Osteoblast (primary cell): ENCODE measurements around the gene UQCRHL. TPM values are rescaled to one million over a fixed set of nuclear protein-coding genes. Genes with fewer than 3 reads are reported as not detected.
"Not testable (repeated sequence)": the region's sequence is repeated elsewhere in the genome, so short reads cannot be mapped to it uniquely, and the experiment has no call there.

Experiments
- DNase-seq: peaks from one replicate; pipeline ENCODE4 v3.0.0; 2011; ENCODE audit warnings: low spot score, mixed read lengths; ENCODE audit not compliant: insufficient read length; ENCODE audit errors: missing footprints
- H2AFZ ChIP-seq: 2 replicates; pipeline ENCODE4 v1.6.0; 2011; ENCODE audit warnings: mild to moderate bottlenecking, low read length
- H3K27ac ChIP-seq: 2 replicates; pipeline ENCODE4 v1.5.1; 2011; ENCODE audit warnings: mild to moderate bottlenecking, low read depth, low read length, moderate library complexity
- H3K27me3 ChIP-seq: 2 replicates; pipeline ENCODE4 v1.6.0; 2012; ENCODE audit warnings: mild to moderate bottlenecking, control low read depth, inconsistent platforms, low read length, moderate library complexity; ENCODE audit not compliant: insufficient read depth
- H3K36me3 ChIP-seq: 2 replicates; pipeline ENCODE4 v1.5.1; 2011; ENCODE audit warnings: mild to moderate bottlenecking, low read length, control low read depth, moderate library complexity; ENCODE audit not compliant: insufficient read depth
- H3K4me1 ChIP-seq: 2 replicates; pipeline ENCODE4 v1.5.1; 2011; ENCODE audit warnings: mild to moderate bottlenecking, low read length, control low read depth, moderate library complexity; ENCODE audit not compliant: insufficient read depth
- H3K4me2 ChIP-seq: 2 replicates; pipeline ENCODE4 v1.6.0; 2011; ENCODE audit warnings: mild to moderate bottlenecking, low read length; ENCODE audit not compliant: insufficient read depth
- H3K4me3 ChIP-seq: fragments of 200-600 bp; sonication (generic); 3 replicates; pipeline ENCODE4 v1.5.1; 2012; ENCODE audit warnings: mild to moderate bottlenecking, low read length, inconsistent platforms; ENCODE audit not compliant: insufficient read depth
- H3K79me2 ChIP-seq: 2 replicates; pipeline ENCODE4 v1.6.0; 2012; ENCODE audit warnings: mild to moderate bottlenecking, low read length, control low read depth, inconsistent platforms; ENCODE audit not compliant: insufficient read depth
- H3K9me3 ChIP-seq: 2 replicates; pipeline ENCODE4 v1.5.1; 2011; ENCODE audit warnings: low read depth, low read length, control low read depth
- H4K20me1 ChIP-seq: 2 replicates; pipeline ENCODE4 v1.6.0; 2012; ENCODE audit warnings: mild to moderate bottlenecking, low read length, control low read depth; ENCODE audit not compliant: insufficient read depth
- total RNA-seq: library from RNA; depleted of rRNA; stranded (reverse); fragments of >200 nt; gene quantifications from 2 replicates; pipeline ENCODE4 v1.2.3, GENCODE V29; 2012
- TF ChIP-seq, protein P1 (sequence below): IDR thresholded peaks from 2 replicates; pipeline ENCODE4 v1.5.1; 2011; ENCODE audit warnings: mild to moderate bottlenecking, low read depth, low read length, moderate library complexity; ENCODE audit errors: extremely low read depth

UQCRHL gene
- total RNA-seq, 1 donor, result 1.1 TPM

DNA sequence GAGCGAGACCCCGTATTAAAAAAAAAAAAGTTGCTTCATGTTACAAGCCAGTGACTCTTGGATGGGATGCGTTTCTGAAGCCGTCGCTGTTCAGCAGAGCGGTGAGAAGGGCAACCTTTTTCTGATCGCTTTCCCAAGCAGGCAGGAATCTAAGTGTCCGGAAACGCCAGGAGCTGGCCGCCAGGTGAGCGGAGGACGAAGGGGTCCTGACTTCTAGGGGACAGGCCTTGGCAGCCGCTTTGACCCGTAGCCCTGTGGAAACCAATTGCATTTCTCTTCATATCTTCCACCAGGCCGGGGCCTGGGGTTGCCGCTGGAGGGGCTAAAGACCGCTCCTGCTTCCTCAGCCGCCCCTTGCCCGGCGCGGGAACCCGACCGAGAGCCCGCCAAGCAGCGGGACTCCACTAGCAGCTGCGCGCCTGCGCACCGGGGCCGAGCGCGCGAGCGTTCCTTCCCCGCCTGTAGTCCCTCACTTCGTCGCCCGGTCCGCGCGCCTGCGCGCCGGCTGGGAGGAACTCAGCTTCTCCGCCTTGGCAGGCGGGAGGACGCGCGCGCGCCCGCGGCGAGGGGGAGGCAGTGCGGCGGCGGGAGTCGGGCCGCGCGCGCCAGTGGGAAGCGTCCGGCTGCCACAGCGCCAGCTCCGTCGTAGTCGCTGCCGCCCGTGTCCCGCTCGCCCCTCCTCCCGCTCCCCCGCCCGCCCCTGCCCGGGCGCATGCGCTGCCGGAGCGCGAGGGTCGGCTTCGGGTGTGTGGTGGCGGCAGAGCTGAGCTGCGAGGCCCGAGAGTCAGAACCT, 39.8 kb upstream of the UQCRHL start, which contains the start of gene SPEN:
TSS of gene SPEN (plus strand) at position 608 of the 793 bp plus-strand sequence. CDS start 361 bp downstream, outside the sequence.
- Histone ChIP-seq H3K4me3 (peak within 1 kb of the TSS; percentile 76), H3K4me1 (peaks cover 27% of the 10 kb centered on the region), H3K9me3 (no peaks in the 10 kb centered on the region), H3K36me3 (no peaks in the 10 kb centered on the region), H3K27ac (peak within 1 kb of the TSS; percentile 94), H4K20me1 (peaks cover 8% of the 10 kb centered on the region), H2AFZ (peak within 1 kb of the TSS; percentile 88), H3K27me3 (no peaks in the 10 kb centered on the region), H3K79me2 (peaks cover 52% of the 10 kb centered on the region), H3K4me2 (peak within 1 kb of the TSS; percentile 100)
- DNase-seq, result peak; percentile 98
- TF ChIP-seq, protein P1, sequence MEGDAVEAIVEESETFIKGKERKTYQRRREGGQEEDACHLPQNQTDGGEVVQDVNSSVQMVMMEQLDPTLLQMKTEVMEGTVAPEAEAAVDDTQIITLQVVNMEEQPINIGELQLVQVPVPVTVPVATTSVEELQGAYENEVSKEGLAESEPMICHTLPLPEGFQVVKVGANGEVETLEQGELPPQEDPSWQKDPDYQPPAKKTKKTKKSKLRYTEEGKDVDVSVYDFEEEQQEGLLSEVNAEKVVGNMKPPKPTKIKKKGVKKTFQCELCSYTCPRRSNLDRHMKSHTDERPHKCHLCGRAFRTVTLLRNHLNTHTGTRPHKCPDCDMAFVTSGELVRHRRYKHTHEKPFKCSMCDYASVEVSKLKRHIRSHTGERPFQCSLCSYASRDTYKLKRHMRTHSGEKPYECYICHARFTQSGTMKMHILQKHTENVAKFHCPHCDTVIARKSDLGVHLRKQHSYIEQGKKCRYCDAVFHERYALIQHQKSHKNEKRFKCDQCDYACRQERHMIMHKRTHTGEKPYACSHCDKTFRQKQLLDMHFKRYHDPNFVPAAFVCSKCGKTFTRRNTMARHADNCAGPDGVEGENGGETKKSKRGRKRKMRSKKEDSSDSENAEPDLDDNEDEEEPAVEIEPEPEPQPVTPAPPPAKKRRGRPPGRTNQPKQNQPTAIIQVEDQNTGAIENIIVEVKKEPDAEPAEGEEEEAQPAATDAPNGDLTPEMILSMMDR, result peak; percentile 5

GRCh38 chr1:15846056-15846455, 38.6 kb upstream of the UQCRHL start:
- H3K36me3 ChIP-seq, H3K4me3 ChIP-seq: not testable (repeated sequence)
- peaks cover 41% of the 10 kb centered on the region for H3K79me2 ChIP-seq

DNA sequence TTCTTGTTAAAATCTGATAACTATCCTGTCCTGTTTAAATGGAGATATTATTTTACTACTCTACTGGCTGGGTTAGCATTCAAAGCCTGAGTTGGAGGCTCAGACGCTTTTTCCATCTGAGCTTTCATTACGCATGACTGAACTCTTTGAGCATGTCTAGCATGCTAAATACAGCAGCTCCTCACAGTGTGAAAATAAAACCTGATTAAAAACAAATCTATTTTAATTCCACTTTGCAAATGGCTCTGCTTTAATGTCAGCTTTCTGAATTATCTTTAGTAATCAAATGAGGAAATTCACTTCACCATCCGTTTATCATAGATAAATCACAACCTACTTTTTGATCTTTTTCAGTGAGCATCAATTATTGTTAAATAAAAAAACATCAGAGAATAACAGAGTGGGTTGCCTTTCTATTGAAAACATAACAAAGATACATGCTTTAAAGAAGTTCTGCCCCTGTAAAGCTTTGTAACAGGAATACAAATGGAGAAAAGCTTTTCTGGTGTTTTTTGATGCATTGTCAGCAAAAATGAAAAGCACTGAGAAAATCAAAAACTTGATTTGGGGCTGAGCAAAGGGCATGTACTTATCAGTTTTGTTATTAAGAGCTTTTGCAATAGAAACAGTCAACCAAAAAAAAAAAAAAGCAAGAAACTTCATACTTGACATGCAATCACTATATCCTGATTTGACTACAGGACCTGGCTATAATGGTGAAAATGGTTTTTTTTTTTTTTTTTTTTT, 36.5 kb upstream of the UQCRHL start:
- H2AFZ ChIP-seq, result no peak overlapping the region
- no peak for DNase-seq
- no peaks in the 10 kb centered on the region for H3K36me3 ChIP-seq
- no peak overlapping the region for H3K4me3 ChIP-seq
- H3K4me1 ChIP-seq, result no peaks in the 10 kb centered on the region
- no peak overlapping the region for H3K4me2 ChIP-seq
- H3K27me3 ChIP-seq, result no peaks in the 10 kb centered on the region
- H3K79me2 ChIP-seq, result peaks cover 22% of the 10 kb centered on the region
- TF ChIP-seq, protein P1, result no peak
- peaks cover 2% of the 10 kb centered on the region for H4K20me1 ChIP-seq
- H3K9me3 ChIP-seq, result no peaks in the 10 kb centered on the region
- H3K27ac ChIP-seq, result no peak overlapping the region

More at GRCh38 chr1:15846056-15846455, 38.6 kb upstream of the UQCRHL start:
- not testable (repeated sequence) for H3K4me2 ChIP-seq, H4K20me1 ChIP-seq, H2AFZ ChIP-seq, H3K27ac ChIP-seq, DNase-seq, H3K9me3 ChIP-seq, H3K27me3 ChIP-seq
- peaks cover 14% of the 10 kb centered on the region for H3K4me1 ChIP-seq

- TF ChIP-seq, protein P1, result no peak
- no peaks in the 10 kb centered on the region for H3K36me3 ChIP-seq
- H4K20me1 ChIP-seq, result no peaks in the 10 kb centered on the region
These were observed 31.3 kb upstream of the UQCRHL start for GRCh38 chr1:15838721-15839120.

More at GRCh38 chr1:15838721-15839120, 31.3 kb upstream of the UQCRHL start:
- Histone ChIP-seq H2AFZ (no peak overlapping the region), H3K4me3 (no peak overlapping the region), H3K27ac (no peak overlapping the region), H3K4me1 (peaks cover under 1% of the 10 kb centered on the region), H3K9me3 (no peaks in the 10 kb centered on the region), H3K27me3 (no peaks in the 10 kb centered on the region), H3K4me2 (no peak overlapping the region), H3K79me2 (peaks cover under 1% of the 10 kb centered on the region)
- no peak for DNase-seq
